Natural killer cell (primary cell): ENCODE data around the gene KCNH1. TPM values are rescaled to one million over a fixed set of nuclear protein-coding genes. Genes with fewer than 3 reads are reported as not detected.

Experiments
- ATAC-seq, 3 donors: fragments of 150-1000 bp in 2 of 3; fragments of 200-7000 bp in 1 of 3; cut with Tn5 transposase; 1 replicate in 1 of 3; 2 replicates in 2 of 3; pipeline ENCODE4 v1.10.0; 2021; ENCODE audit warnings: mild to moderate bottlenecking in 2 of 3, moderate library complexity in 2 of 3
- DNase-seq, 2 donors: peaks; one replicate each; pipeline versions ENCODE4 v3.0.0 to v3.0.0-alpha.2; 2013 to 2021; ENCODE audit warnings: mixed read lengths in 1 of 2
- H3K27ac ChIP-seq: one replicate; pipeline ENCODE4 v1.5.1; 2013; ENCODE audit warnings: mild to moderate bottlenecking, low read length
- H3K27me3 ChIP-seq: one replicate; pipeline ENCODE4 v1.6.1; 2013; ENCODE audit warnings: low read length; ENCODE audit not compliant: control insufficient read depth, insufficient read depth
- H3K36me3 ChIP-seq: one replicate; pipeline ENCODE4 v1.6.1; 2013; ENCODE audit warnings: low read length; ENCODE audit not compliant: control insufficient read depth, insufficient read depth
- H3K4me1 ChIP-seq: one replicate; pipeline ENCODE4 v1.6.1; 2013; ENCODE audit warnings: low read length; ENCODE audit not compliant: control insufficient read depth, insufficient read depth
- H3K4me3 ChIP-seq: one replicate; pipeline ENCODE4 v1.5.1; 2013; ENCODE audit warnings: low read length
- H3K9me3 ChIP-seq: one replicate; pipeline ENCODE4 v1.6.1; 2013; ENCODE audit warnings: low read length; ENCODE audit not compliant: control insufficient read depth, insufficient read depth
- H3K27ac Mint-ChIP-seq, 2 donors: one replicate each; pipeline ENCODE4 v1.8.0; 2022; ENCODE audit warnings: mild to moderate bottlenecking in 2 of 2, mixed read lengths in 2 of 2, moderate library complexity in 1 of 2
- H3K27me3 Mint-ChIP-seq, 2 donors: one replicate each; pipeline ENCODE4 v1.8.0; 2022; ENCODE audit warnings: low read depth in 2 of 2, mixed read lengths in 2 of 2
- H3K36me3 Mint-ChIP-seq: one replicate; pipeline ENCODE4 v1.8.0; 2022; ENCODE audit warnings: mixed read lengths
- H3K4me1 Mint-ChIP-seq, 2 donors: one replicate each; pipeline ENCODE4 v1.8.0; 2022; ENCODE audit warnings: mixed read lengths in 2 of 2
- H3K4me3 Mint-ChIP-seq: one replicate; pipeline ENCODE4 v1.8.0; 2022; ENCODE audit warnings: mild to moderate bottlenecking, moderate library complexity, mixed read lengths
- H3K9me3 Mint-ChIP-seq, 2 donors: one replicate each; pipeline ENCODE4 v1.8.0; 2022; ENCODE audit warnings: mixed read lengths in 2 of 2
- CTCF ChIP-seq: fragments of 200-600 bp; IDR thresholded peaks from one replicate; pipeline ENCODE4 v1.8.0; 2022; ENCODE audit warnings: antibody characterized with exemption
- WGBS: methylation state at CpG from one replicate; pipeline ENCODE4 v1.1.7; 2013; ENCODE audit warnings: missing lambda C conversion rate; ENCODE audit not compliant: insufficient coverage; 5-methylcytosine and 5-hydroxymethylcytosine counted together
- intact Hi-C: fragments of 100-400 bp; cut with micrococcal nuclease; formaldehyde crosslinking; loops from one replicate; pipeline ENCODE4 v1.14.2; 2022
- total RNA-seq, 4 donors: library from RNA; stranded (reverse); fragments of 120-200 nt in 1 of 4; gene quantifications; one replicate each; pipeline versions ENCODE4 v1.2.3 to v1.2.4, GENCODE V29; 2013 to 2022

KCNH1 gene
- total RNA-seq, 3 donors from 2014 or later (not counting 1 experiment from before 2014, with no cell fraction given), result not detected

GRCh38 chr1:210722410-210723081 lies 411.4 kb downstream of the KCNH1 start:
- ATAC-seq, result no peak
- Mint-ChIP-seq H3K4me3 (no peak overlapping the region), H3K9me3 (no peaks in the 10 kb centered on the region), H3K27ac (no peak overlapping the region), H3K27me3 (no peaks in the 10 kb centered on the region), H3K36me3 (no peaks in the 10 kb centered on the region), H3K4me1 (no peaks in the 10 kb centered on the region)
- TF ChIP-seq CTCF, result no peak
- 83% methylated on average over 1 of the region's 1 CpG for WGBS
- no peak overlapping the region for H3K27ac ChIP-seq
- no peaks in the 10 kb centered on the region for H3K27me3 ChIP-seq
- H3K4me1 ChIP-seq, result no peaks in the 10 kb centered on the region
- no peak for DNase-seq
- H3K9me3 ChIP-seq, result no peaks in the 10 kb centered on the region
- no peak overlapping the region for H3K4me3 ChIP-seq
- H3K36me3 ChIP-seq, result no peaks in the 10 kb centered on the region
- intact Hi-C loops, result no loop called here

- Mint-ChIP-seq H3K4me1 (no peaks in the 10 kb centered on the region), H3K4me3 (no peak overlapping the region), H3K9me3 (no peaks in the 10 kb centered on the region), H3K27me3 (no peaks in the 10 kb centered on the region), H3K36me3 (no peaks in the 10 kb centered on the region), H3K27ac (no peak overlapping the region)
- Histone ChIP-seq H3K27ac (no peak overlapping the region), H3K36me3 (no peaks in the 10 kb centered on the region), H3K9me3 (no peaks in the 10 kb centered on the region), H3K4me1 (no peaks in the 10 kb centered on the region), H3K27me3 (no peaks in the 10 kb centered on the region), H3K4me3 (no peak overlapping the region)
- intact Hi-C loops, result no loop called here
- TF ChIP-seq CTCF, result no peak
- no peak for ATAC-seq
- no peak for DNase-seq
Measured at GRCh38 chr1:210715072-210715471, 418.9 kb downstream of the KCNH1 start.

- no peak for DNase-seq
Measured at GRCh38 chr1:210711825-210712612, 421.9 kb downstream of the KCNH1 start.

More at GRCh38 chr1:210711825-210712612, 421.9 kb downstream of the KCNH1 start:
- Mint-ChIP-seq H3K27ac (no peak overlapping the region), H3K4me3 (no peak overlapping the region), H3K36me3 (no peaks in the 10 kb centered on the region), H3K27me3 (no peaks in the 10 kb centered on the region), H3K4me1 (no peaks in the 10 kb centered on the region), H3K9me3 (no peaks in the 10 kb centered on the region)
- ATAC-seq, result no peak
- intact Hi-C loops, result no loop called here
- Histone ChIP-seq H3K9me3 (no peaks in the 10 kb centered on the region), H3K27me3 (no peaks in the 10 kb centered on the region), H3K4me1 (no peaks in the 10 kb centered on the region), H3K4me3 (no peak overlapping the region), H3K27ac (no peak overlapping the region), H3K36me3 (no peaks in the 10 kb centered on the region)
- WGBS, result 76% methylated on average over 7 of the region's 7 CpGs
- no peak for TF ChIP-seq CTCF
